Esophagus muscularis mucosa (tissue), 4 donors: ENCODE results near the gene MIA3. TPM values are rescaled to one million over a fixed set of nuclear protein-coding genes. Genes with fewer than 3 reads are reported as not detected.
A peak's percentile ranks its signal among the peaks of the same experiment; 100 is the strongest.

Experiments
- DNase-seq: peaks from one replicate; pipeline ENCODE4 v3.0.0-alpha.2; 2017; ENCODE audit errors: extremely low spot score
- H3K27ac ChIP-seq, 4 donors: fragments of 200-600 bp; sonication (generic); replicated peaks in 1 of 4; 1 replicate in 3 of 4; 2 replicates in 1 of 4; pipeline ENCODE4 v1.5.1; 2016 to 2019; ENCODE audit warnings: mild to moderate bottlenecking in 1 of 4
- H3K27me3 ChIP-seq, 4 donors: fragments of 200-600 bp; sonication (generic); one replicate each; pipeline versions ENCODE4 v1.5.1 to v1.6.0; 2016 to 2019
- H3K36me3 ChIP-seq, 4 donors: fragments of 200-600 bp; sonication (generic); one replicate each; pipeline ENCODE4 v1.5.1; 2016 to 2019
- H3K4me1 ChIP-seq, 4 donors: fragments of 200-600 bp; sonication (generic); one replicate each; pipeline ENCODE4 v1.5.1; 2016 to 2019
- H3K4me3 ChIP-seq, 4 donors: fragments of 200-600 bp; sonication (generic); 1 replicate in 2 of 4; 2 replicates in 2 of 4; pipeline ENCODE4 v1.5.1; 2016 to 2019; ENCODE audit warnings: mild to moderate bottlenecking in 4 of 4, moderate library complexity in 1 of 4
- H3K9me3 ChIP-seq, 4 donors: fragments of 200-600 bp; sonication (generic); 1 replicate in 3 of 4; 2 replicates in 1 of 4; pipeline ENCODE4 v1.5.1; 2016 to 2019
- EP300 ChIP-seq: sonication (generic); formaldehyde crosslinking; IDR thresholded peaks from one replicate; pipeline ENCODE4 v1.6.1; 2017; ENCODE audit warnings: antibody characterized with exemption
- POLR2A ChIP-seq: fragments of 450-650 bp; IDR thresholded peaks from one replicate; pipeline ENCODE4 v1.6.1; 2017; ENCODE audit warnings: antibody characterized with exemption, moderate library complexity, mild to moderate bottlenecking, low read depth
- POLR2AphosphoS5 ChIP-seq, 2 donors: sonication (generic); formaldehyde crosslinking; IDR thresholded peaks; one replicate each; pipeline ENCODE4 v1.6.1; 2017; ENCODE audit warnings: antibody characterized with exemption in 2 of 2
- WGBS: methylation state at CpG from one replicate; pipeline ENCODE4 v1.1.5; 2018; 5-methylcytosine and 5-hydroxymethylcytosine counted together
- intact Hi-C: fragments of 100-400 bp; cut with DNase I; formaldehyde crosslinking; loops from one replicate; pipeline ENCODE4 v1.15.1; 2023
- total RNA-seq, 4 donors: library from RNA; depleted of rRNA; stranded (reverse); fragments of >200 nt; gene quantifications; one replicate each; pipeline versions ENCODE4 v1.1.0 to v1.2.1, GENCODE V29; 2016
- TF ChIP-seq, protein P1 (sequence below), 3 experiments: fragments of 200-600 bp in 2 of 3; fragments of 450-650 bp in 1 of 3; sonication (generic) in 2 of 3; IDR thresholded peaks; one replicate each; pipeline ENCODE4 v1.5.1; 2017 to 2019; ENCODE audit warnings: antibody characterized with exemption in 3 of 3, mild to moderate bottlenecking in 2 of 3, moderate library complexity in 1 of 3

MIA3 gene
- total RNA-seq, 4 donors from 2014 or later = 36.1 to 53.0 (median 49.0) TPM

DNA sequence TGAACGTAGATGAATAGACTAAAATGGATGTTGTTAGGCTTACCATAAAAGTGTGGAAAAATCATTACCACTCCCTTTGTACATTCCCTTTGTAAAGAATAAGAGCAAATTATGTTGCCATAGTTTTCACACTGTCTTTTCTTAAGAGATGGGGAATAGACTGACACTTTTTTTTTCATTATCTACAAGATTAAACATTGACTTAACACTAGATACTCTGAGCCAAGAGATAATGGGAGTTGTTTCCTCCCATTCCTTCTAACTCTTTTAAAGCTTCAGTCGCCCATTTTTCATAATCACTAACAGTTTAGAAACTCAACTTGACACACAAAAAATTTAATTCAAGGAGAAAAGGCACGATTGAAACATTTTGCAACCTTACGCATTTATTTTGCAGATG is 84.3 kb downstream of the MIA3 start:
- TF ChIP-seq, protein P1, sequence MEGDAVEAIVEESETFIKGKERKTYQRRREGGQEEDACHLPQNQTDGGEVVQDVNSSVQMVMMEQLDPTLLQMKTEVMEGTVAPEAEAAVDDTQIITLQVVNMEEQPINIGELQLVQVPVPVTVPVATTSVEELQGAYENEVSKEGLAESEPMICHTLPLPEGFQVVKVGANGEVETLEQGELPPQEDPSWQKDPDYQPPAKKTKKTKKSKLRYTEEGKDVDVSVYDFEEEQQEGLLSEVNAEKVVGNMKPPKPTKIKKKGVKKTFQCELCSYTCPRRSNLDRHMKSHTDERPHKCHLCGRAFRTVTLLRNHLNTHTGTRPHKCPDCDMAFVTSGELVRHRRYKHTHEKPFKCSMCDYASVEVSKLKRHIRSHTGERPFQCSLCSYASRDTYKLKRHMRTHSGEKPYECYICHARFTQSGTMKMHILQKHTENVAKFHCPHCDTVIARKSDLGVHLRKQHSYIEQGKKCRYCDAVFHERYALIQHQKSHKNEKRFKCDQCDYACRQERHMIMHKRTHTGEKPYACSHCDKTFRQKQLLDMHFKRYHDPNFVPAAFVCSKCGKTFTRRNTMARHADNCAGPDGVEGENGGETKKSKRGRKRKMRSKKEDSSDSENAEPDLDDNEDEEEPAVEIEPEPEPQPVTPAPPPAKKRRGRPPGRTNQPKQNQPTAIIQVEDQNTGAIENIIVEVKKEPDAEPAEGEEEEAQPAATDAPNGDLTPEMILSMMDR (IDR thresholded peaks at IDR 0.05) = no peak
- TF ChIP-seq EP300 = no peak
- no peak for TF ChIP-seq POLR2A
- no peak for TF ChIP-seq POLR2AphosphoS5 (IDR thresholded peaks at IDR 0.05)
- H3K27ac ChIP-seq = no peak overlapping the region
- H3K27me3 ChIP-seq = no peaks in the 10 kb centered on the region
- no peaks in the 10 kb centered on the region for H3K9me3 ChIP-seq
- H3K4me1 ChIP-seq = peaks cover 0 to 8% (median 0%) of the 10 kb centered on the region in 4 donors
- WGBS = 94% methylated on average over 4 of the region's 4 CpGs
- DNase-seq = no peak
- intact Hi-C loops = no loop called here
- peaks cover 0 to 42% (median 11%) of the 10 kb centered on the region in 4 donors for H3K36me3 ChIP-seq
- no peak overlapping the region for H3K4me3 ChIP-seq

DNA sequence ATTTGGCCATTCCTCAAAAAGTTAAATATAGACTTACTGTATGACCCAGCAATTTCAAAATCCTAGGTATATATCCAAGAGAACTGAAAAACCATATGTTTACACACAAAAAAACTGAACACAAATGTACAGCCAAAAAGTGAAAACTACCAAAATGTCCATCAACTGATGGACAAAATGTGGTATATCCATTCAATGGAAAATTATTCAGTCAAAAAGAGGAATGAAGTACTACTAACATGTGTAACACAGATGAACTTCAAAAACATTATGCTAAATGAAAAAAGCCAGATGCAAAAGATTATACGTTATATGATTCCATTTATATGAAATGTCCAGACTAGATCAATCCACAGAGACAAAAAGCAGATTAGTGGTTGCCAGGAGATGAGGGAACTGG is 86.4 kb downstream of the MIA3 start:
- Histone ChIP-seq H3K27me3 (no peaks in the 10 kb centered on the region), H3K4me1 (peaks cover 0 to 9% (median 6%) of the 10 kb centered on the region in 4 donors), H3K36me3 (peaks cover 0 to 33% (median 11%) of the 10 kb centered on the region in 4 donors), H3K9me3 (no peaks in the 10 kb centered on the region), H3K4me3 (no peak overlapping the region), H3K27ac (no peak overlapping the region)
- TF ChIP-seq POLR2AphosphoS5 (IDR thresholded peaks at IDR 0.05) = no peak
- TF ChIP-seq, protein P1 (IDR thresholded peaks at IDR 0.05) = no peak
- no peak for TF ChIP-seq EP300
- no peak for TF ChIP-seq POLR2A
- intact Hi-C loops = no loop called here
- WGBS = 78% methylated on average over 1 of the region's 1 CpG
- no peak for DNase-seq

DNA sequence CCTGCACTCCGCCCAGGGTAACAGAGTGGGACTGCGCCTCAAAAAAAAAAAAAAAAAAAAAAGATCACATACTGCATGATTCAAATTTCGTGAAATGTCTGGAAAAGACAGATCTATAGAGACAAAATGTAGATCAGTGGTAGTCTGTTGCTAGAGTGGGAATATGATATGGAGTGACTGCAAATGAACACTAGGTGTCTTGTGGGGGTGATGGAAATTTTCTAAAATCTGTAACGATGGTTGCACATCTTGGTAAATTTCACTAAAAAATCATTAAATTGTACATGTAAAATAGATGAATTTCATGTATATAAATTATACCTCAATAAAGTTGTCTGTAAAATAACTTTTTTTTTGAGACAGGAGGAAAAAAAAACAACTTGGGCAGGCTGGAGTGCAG is 88.9 kb downstream of the MIA3 start:
- H3K36me3 ChIP-seq = peaks cover 0 to 11% (median 5%) of the 10 kb centered on the region in 4 donors
- no peak for DNase-seq
- no peaks in the 10 kb centered on the region for H3K27me3 ChIP-seq
- intact Hi-C loops = no loop called here
- TF ChIP-seq, protein P1 (IDR thresholded peaks at IDR 0.05) = peak in 1 of 3 experiments; percentile 8
- TF ChIP-seq POLR2A = no peak
- no peaks in the 10 kb centered on the region for H3K9me3 ChIP-seq
- WGBS = 96% methylated on average over 4 of the region's 4 CpGs
- no peak overlapping the region for H3K4me3 ChIP-seq
- H3K4me1 ChIP-seq = peaks cover 14 to 29% (median 26%) of the 10 kb centered on the region in 4 donors
- no peak overlapping the region for H3K27ac ChIP-seq

DNA sequence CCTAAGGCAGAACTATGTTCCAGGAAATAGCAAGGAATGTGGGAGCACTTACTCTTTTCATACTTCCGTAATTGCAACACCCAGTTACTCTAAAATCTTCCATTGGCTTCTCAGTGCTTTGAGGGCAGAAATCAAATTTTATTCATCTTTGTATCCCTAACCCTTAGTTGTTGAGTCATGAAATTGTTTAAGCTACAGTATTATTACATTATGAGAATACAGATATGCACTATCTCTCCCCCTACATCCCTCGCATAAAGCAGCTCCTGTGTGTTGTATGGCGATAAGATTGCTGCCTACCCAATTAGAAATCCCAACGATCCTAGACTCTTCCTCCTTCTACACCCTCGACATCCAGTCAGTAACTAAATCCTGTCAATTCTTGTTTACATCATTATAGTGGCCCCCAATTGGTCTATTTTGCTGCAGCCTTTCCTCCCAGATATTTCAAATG is 91.8 kb downstream of the MIA3 start:
- no peak overlapping the region for H3K27ac ChIP-seq
- DNase-seq = no peak
- WGBS = 85% methylated on average over 5 of the region's 5 CpGs
- H3K27me3 ChIP-seq = no peaks in the 10 kb centered on the region
- H3K36me3 ChIP-seq = no peaks in the 10 kb centered on the region
- TF ChIP-seq POLR2A (no peak), EP300 (no peak), POLR2AphosphoS5 (IDR thresholded peaks at IDR 0.05) (no peak)
- TF ChIP-seq, protein P1 (IDR thresholded peaks at IDR 0.05) = no peak
- H3K4me1 ChIP-seq = peaks cover 14 to 41% (median 37%) of the 10 kb centered on the region in 4 donors
- H3K4me3 ChIP-seq = no peak overlapping the region
- intact Hi-C loops = loop anchor here (10.0 kb wide), 1 partner anchor 65 kb away; no protein-coding TSS in a partner anchor
- H3K9me3 ChIP-seq = no peaks in the 10 kb centered on the region
